Neuronal stem cell (in vitro differentiated cells): ENCODE data around the gene NPHS1. TPM values are rescaled to one million over a fixed set of nuclear protein-coding genes. Genes with fewer than 3 reads are reported as not detected.

Experiments used
- DNase-seq: peaks from one replicate; pipeline ENCODE4 v3.0.0-alpha.2; 2013; ENCODE audit warnings: low spot score
- H2AFZ ChIP-seq: one replicate; pipeline ENCODE4 v1.6.1; 2013; ENCODE audit warnings: mild to moderate bottlenecking, low read length, inconsistent platforms
- H2AK5ac ChIP-seq: 2 replicates; pipeline ENCODE4 v1.6.1; 2013; ENCODE audit warnings: low read depth, mild to moderate bottlenecking, inconsistent platforms, low read length, moderate library complexity, mixed read lengths
- H2BK120ac ChIP-seq: 2 replicates; pipeline ENCODE4 v1.6.1; 2013; ENCODE audit warnings: low read depth, mild to moderate bottlenecking, inconsistent platforms, low read length, moderate library complexity, mixed read lengths
- H2BK12ac ChIP-seq: one replicate; pipeline ENCODE4 v1.6.1; 2013; ENCODE audit warnings: low read length, inconsistent platforms
- H2BK15ac ChIP-seq: 2 replicates; pipeline ENCODE4 v1.6.1; 2013; ENCODE audit warnings: mild to moderate bottlenecking, low read length, inconsistent platforms, mixed read lengths
- H2BK5ac ChIP-seq: one replicate; pipeline ENCODE4 v1.6.1; 2013; ENCODE audit warnings: inconsistent platforms, mild to moderate bottlenecking, low read length, moderate library complexity
- H3K14ac ChIP-seq: one replicate; pipeline ENCODE4 v1.6.1; 2013; ENCODE audit warnings: low read length, inconsistent platforms
- H3K18ac ChIP-seq: 2 replicates; pipeline ENCODE4 v1.6.1; 2013; ENCODE audit warnings: low read length, inconsistent platforms
- H3K23ac ChIP-seq: 2 replicates; pipeline ENCODE4 v1.6.1; 2013; ENCODE audit warnings: low read depth, mild to moderate bottlenecking, mixed read lengths, low read length, inconsistent platforms; ENCODE audit not compliant: poor library complexity
- H3K27ac ChIP-seq: replicated peaks from 3 replicates; pipeline ENCODE4 v1.5.1; 2013; ENCODE audit warnings: low read length, inconsistent platforms
- H3K27me3 ChIP-seq, 3 experiments: 2 replicates each; pipeline ENCODE4 v1.6.1; 2013; ENCODE audit warnings: low read length in 3 of 3, mild to moderate bottlenecking in 2 of 3, inconsistent platforms in 1 of 3, low read depth in 1 of 3, mixed read lengths in 1 of 3, moderate library complexity in 1 of 3; ENCODE audit not compliant: control insufficient read depth in 3 of 3, insufficient read depth in 3 of 3
- H3K36me3 ChIP-seq, 2 donors: replicated peaks in 1 of 2; 2 replicates each; pipeline ENCODE4 v1.6.1; 2013; ENCODE audit warnings: low read length in 2 of 2; ENCODE audit not compliant: control insufficient read depth in 2 of 2, insufficient read depth in 2 of 2
- H3K4ac ChIP-seq: 2 replicates; pipeline ENCODE4 v1.6.1; 2013; ENCODE audit warnings: inconsistent platforms, mild to moderate bottlenecking, low read length, moderate library complexity
- H3K4me1 ChIP-seq, 2 donors: 1 replicate in 1 of 2; 2 replicates in 1 of 2; pipeline ENCODE4 v1.6.1; 2013; ENCODE audit warnings: low read length in 2 of 2, low read depth in 1 of 2; ENCODE audit not compliant: control insufficient read depth in 2 of 2, insufficient read depth in 1 of 2
- H3K4me2 ChIP-seq: one replicate; pipeline ENCODE4 v1.6.1; 2013; ENCODE audit warnings: mild to moderate bottlenecking, low read length, inconsistent platforms; ENCODE audit not compliant: insufficient read depth, poor library complexity, severe bottlenecking
- H3K4me3 ChIP-seq, 2 donors: 2 replicates each; pipeline ENCODE4 v1.5.1; 2013; ENCODE audit warnings: low read length in 2 of 2, mild to moderate bottlenecking in 2 of 2, inconsistent platforms in 1 of 2, moderate library complexity in 1 of 2
- H3K79me1 ChIP-seq: one replicate; pipeline ENCODE4 v1.6.1; 2013; ENCODE audit warnings: low read depth, mild to moderate bottlenecking, inconsistent platforms, low read length, moderate library complexity
- H3K9ac ChIP-seq: one replicate; pipeline ENCODE4 v1.6.1; 2013; ENCODE audit warnings: mild to moderate bottlenecking, low read depth, low read length, inconsistent platforms; ENCODE audit not compliant: poor library complexity
- H3K9me3 ChIP-seq, 2 donors: replicated peaks in 1 of 2; 2 replicates each; pipeline versions ENCODE3 to v1.6.1; 2013; ENCODE audit warnings: low read length in 2 of 2, mild to moderate bottlenecking in 2 of 2, inconsistent platforms in 1 of 2, low read depth in 1 of 2, mixed read lengths in 1 of 2, moderate library complexity in 1 of 2; ENCODE audit not compliant: control insufficient read depth in 2 of 2, insufficient read depth in 1 of 2
- H4K8ac ChIP-seq: one replicate; pipeline ENCODE4 v1.6.1; 2013; ENCODE audit warnings: low read depth, mild to moderate bottlenecking, inconsistent platforms, low read length, moderate library complexity
- H4K91ac ChIP-seq: one replicate; pipeline ENCODE4 v1.6.1; 2013; ENCODE audit warnings: low read length, low read depth, mild to moderate bottlenecking, inconsistent platforms; ENCODE audit not compliant: poor library complexity
- WGBS, 2 donors: extraction: QIAGEN DNeasy Blood & Tissue Kit; methylation state at CpG; one replicate each; pipeline ENCODE4 v1.1.7; 2013; ENCODE audit warnings: missing lambda C conversion rate in 2 of 2, mixed read lengths in 1 of 2; ENCODE audit not compliant: insufficient read length in 2 of 2, insufficient replicate concordance in 1 of 2; ENCODE audit errors: extremely low coverage in 2 of 2; 5-methylcytosine and 5-hydroxymethylcytosine counted together
- polyA plus RNA-seq, 2 experiments: library from polyadenylated mRNA; stranded (reverse); fragments of 200-250 nt; gene quantifications; one replicate each; pipeline ENCODE4 v1.2.3, GENCODE V29; 2013

The NPHS1 gene, protein sequence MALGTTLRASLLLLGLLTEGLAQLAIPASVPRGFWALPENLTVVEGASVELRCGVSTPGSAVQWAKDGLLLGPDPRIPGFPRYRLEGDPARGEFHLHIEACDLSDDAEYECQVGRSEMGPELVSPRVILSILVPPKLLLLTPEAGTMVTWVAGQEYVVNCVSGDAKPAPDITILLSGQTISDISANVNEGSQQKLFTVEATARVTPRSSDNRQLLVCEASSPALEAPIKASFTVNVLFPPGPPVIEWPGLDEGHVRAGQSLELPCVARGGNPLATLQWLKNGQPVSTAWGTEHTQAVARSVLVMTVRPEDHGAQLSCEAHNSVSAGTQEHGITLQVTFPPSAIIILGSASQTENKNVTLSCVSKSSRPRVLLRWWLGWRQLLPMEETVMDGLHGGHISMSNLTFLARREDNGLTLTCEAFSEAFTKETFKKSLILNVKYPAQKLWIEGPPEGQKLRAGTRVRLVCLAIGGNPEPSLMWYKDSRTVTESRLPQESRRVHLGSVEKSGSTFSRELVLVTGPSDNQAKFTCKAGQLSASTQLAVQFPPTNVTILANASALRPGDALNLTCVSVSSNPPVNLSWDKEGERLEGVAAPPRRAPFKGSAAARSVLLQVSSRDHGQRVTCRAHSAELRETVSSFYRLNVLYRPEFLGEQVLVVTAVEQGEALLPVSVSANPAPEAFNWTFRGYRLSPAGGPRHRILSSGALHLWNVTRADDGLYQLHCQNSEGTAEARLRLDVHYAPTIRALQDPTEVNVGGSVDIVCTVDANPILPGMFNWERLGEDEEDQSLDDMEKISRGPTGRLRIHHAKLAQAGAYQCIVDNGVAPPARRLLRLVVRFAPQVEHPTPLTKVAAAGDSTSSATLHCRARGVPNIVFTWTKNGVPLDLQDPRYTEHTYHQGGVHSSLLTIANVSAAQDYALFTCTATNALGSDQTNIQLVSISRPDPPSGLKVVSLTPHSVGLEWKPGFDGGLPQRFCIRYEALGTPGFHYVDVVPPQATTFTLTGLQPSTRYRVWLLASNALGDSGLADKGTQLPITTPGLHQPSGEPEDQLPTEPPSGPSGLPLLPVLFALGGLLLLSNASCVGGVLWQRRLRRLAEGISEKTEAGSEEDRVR (N-terminal part only)
- polyA plus RNA-seq (2013, experiment 1 of 2) = 0.74 TPM
- polyA plus RNA-seq (2013, experiment 2 of 2) = 0.58 TPM

- H3K4ac ChIP-seq = no peak within 1 kb of the TSS
- H4K91ac ChIP-seq = no peak within 1 kb of the TSS
- peak within 1 kb of the TSS; percentile 71 for H2BK5ac ChIP-seq
- H3K14ac ChIP-seq = peak within 1 kb of the TSS; percentile 31
- peak within 1 kb of the TSS; percentile 96 for H3K23ac ChIP-seq
- peak within 1 kb of the TSS; percentile 71 for H2AK5ac ChIP-seq
- H3K18ac ChIP-seq = peak within 1 kb of the TSS; percentile 92
- H3K4me1 ChIP-seq = peaks cover 19 to 22% of the 10 kb centered on the region in 2 donors
- peak within 1 kb of the TSS; percentile 54 for H2BK12ac ChIP-seq
- peak within 1 kb of the TSS; percentile 72 for H3K9ac ChIP-seq
- DNase-seq = no peak
- H3K36me3 ChIP-seq = no peaks in the 10 kb centered on the region
- peaks cover 2% of the 10 kb centered on the region for H3K79me1 ChIP-seq
- H3K9me3 ChIP-seq = no peaks in the 10 kb centered on the region
- H3K4me3 ChIP-seq = no peak within 1 kb of the TSS
- H3K27me3 ChIP-seq = peaks cover 0 to 44% (median 6%) of the 10 kb centered on the region in 3 experiments
- no CpG with 5 or more reads among the region's 9 CpGs for WGBS, 2 donors
- no peak within 1 kb of the TSS for H3K4me2 ChIP-seq
- H2BK120ac ChIP-seq = no peak within 1 kb of the TSS
- peak within 1 kb of the TSS; percentile 7 for H4K8ac ChIP-seq
- no peak within 1 kb of the TSS for H3K27ac ChIP-seq
- peak within 1 kb of the TSS; percentile 97 for H2BK15ac ChIP-seq
- peak within 1 kb of the TSS; percentile 64 for H2AFZ ChIP-seq
Measured at GRCh38 chr19:35852029-35852780, at the start of gene NPHS1. Gene NPHS1, minus strand, starts transcription at chr19:35852504. Its CDS starts 667 bp downstream, at chr19:35851837.

DNA sequence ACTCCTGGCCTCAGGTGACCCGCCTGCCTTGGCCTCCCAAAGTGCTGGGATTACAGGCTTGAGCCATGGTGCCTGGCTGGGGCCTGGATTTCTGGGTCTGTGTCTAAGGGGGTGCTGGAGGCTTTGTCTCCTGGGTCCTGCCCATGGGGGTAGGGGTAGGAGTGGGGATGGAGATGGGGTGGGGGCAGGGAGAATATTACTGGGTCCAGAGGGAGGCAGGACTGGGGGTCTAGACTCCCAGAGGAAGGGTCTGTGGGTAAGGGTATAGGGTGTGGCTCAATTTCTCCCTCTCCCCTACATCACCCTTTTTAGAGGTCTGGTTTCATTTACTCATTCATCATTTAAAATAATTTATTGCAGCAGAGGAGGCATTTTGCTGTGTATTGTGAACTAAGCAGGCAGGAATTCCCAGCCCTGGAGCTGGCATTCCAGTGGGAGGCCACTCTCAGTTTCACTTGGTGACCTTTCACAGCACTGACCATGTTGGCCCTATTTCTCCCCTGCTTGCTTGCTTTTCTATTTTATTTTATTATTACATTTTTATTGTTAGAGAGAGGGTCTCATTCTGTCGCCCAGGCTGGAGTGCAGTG lies 48.8 kb upstream of the NPHS1 start:
- peaks cover 7% of the 10 kb centered on the region for H3K79me1 ChIP-seq
- H4K91ac ChIP-seq = no peak overlapping the region
- H2BK15ac ChIP-seq = no peak overlapping the region
- no peak overlapping the region for H4K8ac ChIP-seq
- H3K4me1 ChIP-seq = peaks cover 6 to 13% of the 10 kb centered on the region in 2 donors
- H3K36me3 ChIP-seq = peaks cover 10 to 16% of the 10 kb centered on the region in 2 donors
- H3K18ac ChIP-seq = peak overlapping the region; percentile 38
- no peak overlapping the region for H2AK5ac ChIP-seq
- H3K4me2 ChIP-seq = peak overlapping the region; percentile 33
- DNase-seq = no peak
- no peak overlapping the region for H2BK120ac ChIP-seq
- no peak overlapping the region for H3K23ac ChIP-seq
- no peaks in the 10 kb centered on the region for H3K9me3 ChIP-seq
- no peak overlapping the region for H2BK12ac ChIP-seq
- H3K9ac ChIP-seq = no peak overlapping the region
- no peak overlapping the region for H3K27ac ChIP-seq
- no peak overlapping the region for H3K14ac ChIP-seq
- H2BK5ac ChIP-seq = no peak overlapping the region
- WGBS, 2 donors = no CpG with 5 or more reads among the region's 2 CpGs
- H3K4me3 ChIP-seq = peak overlapping the region in 1 of 2 donors; percentile 93
- H3K4ac ChIP-seq = no peak overlapping the region
- peak overlapping the region; percentile 98 for H2AFZ ChIP-seq
- H3K27me3 ChIP-seq = peaks cover 0 to 40% (median 12%) of the 10 kb centered on the region in 3 experiments

- peak overlapping the region; percentile 91 for H3K9ac ChIP-seq
- H2AK5ac ChIP-seq = peak overlapping the region; percentile 81
- peak overlapping the region; percentile 98 for H3K4me2 ChIP-seq
- H2BK5ac ChIP-seq = peak overlapping the region; percentile 98
- no peak overlapping the region for H3K4ac ChIP-seq
- no peak overlapping the region for H3K14ac ChIP-seq
- H3K27ac ChIP-seq = peak overlapping the region; percentile 46
- peak overlapping the region; percentile 96 for H3K18ac ChIP-seq
- peak; percentile 58 for DNase-seq
- H2BK15ac ChIP-seq = no peak overlapping the region
- no peak overlapping the region for H4K8ac ChIP-seq
- peaks cover 9% of the 10 kb centered on the region for H3K79me1 ChIP-seq
- peak overlapping the region; percentile 81 for H2BK120ac ChIP-seq
- H3K36me3 ChIP-seq = peaks cover 15 to 25% of the 10 kb centered on the region in 2 donors
- no peaks in the 10 kb centered on the region for H3K9me3 ChIP-seq
- peaks cover 6 to 13% of the 10 kb centered on the region in 2 donors for H3K4me1 ChIP-seq
- H2BK12ac ChIP-seq = no peak overlapping the region
- no peak overlapping the region for H4K91ac ChIP-seq
- peak overlapping the region; percentile 93 to 97 for H3K4me3 ChIP-seq
- peak overlapping the region; percentile 85 for H3K23ac ChIP-seq
- H2AFZ ChIP-seq = peak overlapping the region; percentile 98
- H3K27me3 ChIP-seq = peaks cover 0 to 38% (median 12%) of the 10 kb centered on the region in 3 experiments
- no CpG with 5 or more reads among the region's 43 CpGs for WGBS, 2 donors
Measured at GRCh38 chr19:35899547-35900214, 47.4 kb upstream of the NPHS1 start.
